Measurements from ENCODE around the gene BCAR1. TPM values are rescaled to one million over a fixed set of nuclear protein-coding genes. Genes with fewer than 3 reads are reported as not detected.

The BCAR1 gene
- total RNA-seq, 1 experiment from 2014 or later: 9.9 TPM

Small RNA genes within 50 kb of the gene (small RNA-seq; reads per million reads assigned to genes)
- gene RNU6-758P: 0 reads per million in 2 experiments

Other genes starting within 250 kb of the BCAR1 start
- gene LDHD, start 134.8 kb downstream of the BCAR1 start, total RNA-seq (2014; rRNA removed; shearing (Covaris generic)): 2.4 and 2.6 TPM in 2 replicates
- 17.4 and 18.5 TPM in 2 replicates for gene ZFP1, start 103.1 kb downstream of the BCAR1 start, total RNA-seq (2014; rRNA removed; shearing (Covaris generic))
- not detected in 2 replicates for gene CTRB2, start 44.5 kb downstream of the BCAR1 start, total RNA-seq (2014; rRNA removed; shearing (Covaris generic))
- gene CTRB1, start 32.6 kb downstream of the BCAR1 start, total RNA-seq (2014; rRNA removed; shearing (Covaris generic)): not detected in 2 replicates
- gene CFDP1, start 181.9 kb upstream of the BCAR1 start, total RNA-seq (2014; rRNA removed; shearing (Covaris generic)): 22.9 and 23.7 TPM in 2 replicates
- gene TMEM170A, start 213.1 kb upstream of the BCAR1 start, total RNA-seq (2014; rRNA removed; shearing (Covaris generic)): 27.5 and 29.4 TPM in 2 replicates
- gene CHST6, start 243.8 kb upstream of the BCAR1 start, total RNA-seq (2014; rRNA removed; shearing (Covaris generic)): 0.81 and 0.89 TPM in 2 replicates

All from NCI-H460 (cell line).